GM12873 (cell line): ENCODE data around the gene MAX.

Experiments used
- TF ChIP-seq, protein P1 (sequence below): IDR thresholded peaks from 2 replicates; pipeline ENCODE4 v1.5.1; 2012; ENCODE audit warnings: low read depth, mild to moderate bottlenecking, moderate library complexity, low read length, control low read depth; ENCODE audit not compliant: insufficient read depth; ENCODE audit errors: missing control alignments

The MAX gene

DNA sequence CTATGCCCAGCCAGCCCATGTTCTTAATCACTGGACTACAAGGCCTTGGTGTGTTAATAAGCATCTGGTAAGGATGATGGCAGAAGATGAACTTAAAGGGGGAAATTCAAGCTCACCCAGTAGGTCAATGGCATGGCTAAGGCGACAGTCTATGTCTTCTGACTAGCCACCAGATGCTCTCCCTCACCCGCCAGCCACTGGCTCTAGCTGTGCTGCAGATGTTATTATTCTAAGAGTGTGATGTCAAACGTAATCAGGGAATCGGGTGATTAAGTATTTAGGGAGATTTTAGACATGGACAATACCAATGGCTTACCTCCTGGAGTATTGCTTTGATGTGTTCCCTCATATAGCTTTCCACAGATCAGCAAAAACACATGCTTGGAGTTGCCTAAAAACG is 39.2 kb upstream of the MAX start:
- TF ChIP-seq, protein P1, sequence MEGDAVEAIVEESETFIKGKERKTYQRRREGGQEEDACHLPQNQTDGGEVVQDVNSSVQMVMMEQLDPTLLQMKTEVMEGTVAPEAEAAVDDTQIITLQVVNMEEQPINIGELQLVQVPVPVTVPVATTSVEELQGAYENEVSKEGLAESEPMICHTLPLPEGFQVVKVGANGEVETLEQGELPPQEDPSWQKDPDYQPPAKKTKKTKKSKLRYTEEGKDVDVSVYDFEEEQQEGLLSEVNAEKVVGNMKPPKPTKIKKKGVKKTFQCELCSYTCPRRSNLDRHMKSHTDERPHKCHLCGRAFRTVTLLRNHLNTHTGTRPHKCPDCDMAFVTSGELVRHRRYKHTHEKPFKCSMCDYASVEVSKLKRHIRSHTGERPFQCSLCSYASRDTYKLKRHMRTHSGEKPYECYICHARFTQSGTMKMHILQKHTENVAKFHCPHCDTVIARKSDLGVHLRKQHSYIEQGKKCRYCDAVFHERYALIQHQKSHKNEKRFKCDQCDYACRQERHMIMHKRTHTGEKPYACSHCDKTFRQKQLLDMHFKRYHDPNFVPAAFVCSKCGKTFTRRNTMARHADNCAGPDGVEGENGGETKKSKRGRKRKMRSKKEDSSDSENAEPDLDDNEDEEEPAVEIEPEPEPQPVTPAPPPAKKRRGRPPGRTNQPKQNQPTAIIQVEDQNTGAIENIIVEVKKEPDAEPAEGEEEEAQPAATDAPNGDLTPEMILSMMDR: no peak

DNA sequence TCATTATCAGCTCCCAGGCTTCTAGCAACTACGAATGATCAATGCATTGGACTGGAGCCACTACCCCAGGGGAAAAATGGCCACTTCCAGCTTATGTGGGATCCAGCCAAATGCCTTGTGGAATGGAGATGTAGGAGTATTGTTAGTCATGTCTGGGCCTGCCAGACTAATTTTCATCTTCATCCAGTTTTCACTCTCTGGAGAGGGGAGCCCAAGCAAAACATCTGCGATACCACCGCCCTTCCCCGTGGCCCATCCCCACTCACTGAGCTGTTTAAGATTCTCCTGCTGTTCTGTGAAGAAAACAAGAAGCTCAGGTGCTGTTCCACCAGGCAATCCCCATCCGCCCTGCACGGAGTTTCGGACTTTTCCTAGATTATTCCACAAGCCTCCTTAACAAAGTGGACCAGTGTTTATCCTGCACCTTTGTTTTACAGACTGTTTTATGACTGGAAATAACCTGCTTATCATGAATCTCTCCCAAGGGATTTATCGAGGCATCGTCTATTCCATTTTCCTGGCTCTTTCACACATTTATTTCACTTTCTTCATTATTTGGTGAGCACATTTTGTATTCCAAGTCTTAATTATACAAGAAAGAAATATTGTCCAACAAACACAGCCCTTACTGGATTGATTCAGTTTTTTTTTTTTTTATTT is 35.5 kb upstream of the MAX start:
- TF ChIP-seq, protein P1: no peak

DNA sequence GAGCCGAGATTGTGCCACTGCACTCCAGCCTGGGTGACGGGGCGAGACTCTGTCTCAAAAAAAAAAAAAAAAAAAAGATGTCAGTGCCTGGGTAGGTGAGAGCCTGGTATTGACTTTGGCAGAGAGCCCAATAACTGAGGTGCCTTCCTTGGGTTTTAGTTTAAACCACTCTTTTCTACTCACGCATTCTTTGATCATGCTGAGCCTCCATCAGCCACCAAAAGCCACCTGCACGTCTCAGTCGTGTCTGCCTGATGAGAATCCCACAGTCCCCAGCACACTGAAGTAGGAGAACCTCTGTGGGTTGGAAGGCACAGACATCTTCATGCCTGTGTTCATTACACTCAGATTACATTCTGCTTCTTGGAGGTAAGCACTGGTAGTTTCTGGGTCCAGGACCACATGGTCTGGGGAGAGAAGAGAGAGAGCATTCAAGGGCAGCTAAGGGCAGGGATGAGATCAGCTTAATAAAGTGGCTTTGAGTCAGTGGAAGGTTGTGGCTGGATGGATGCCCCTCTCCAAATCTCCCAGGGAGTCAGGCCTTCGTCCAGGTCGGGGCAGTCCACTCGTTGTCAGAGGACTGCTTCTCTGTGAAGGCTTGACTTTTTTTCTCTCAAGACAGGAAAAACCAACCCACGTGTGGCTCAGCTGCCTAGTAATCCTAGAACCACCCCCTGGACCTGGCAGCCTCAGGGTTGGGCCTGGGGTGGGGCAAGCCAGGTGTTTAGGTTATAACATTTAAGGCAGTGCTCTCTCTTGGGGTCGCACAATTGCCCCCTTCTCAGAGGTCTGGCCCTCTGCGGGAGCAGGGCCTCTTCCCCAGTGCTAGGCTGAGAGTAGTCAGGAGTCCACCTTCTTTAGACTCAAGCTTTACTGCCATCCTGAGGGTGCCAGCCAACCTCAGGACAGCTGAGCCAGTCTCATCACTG is 32.6 kb upstream of the MAX start:
- TF ChIP-seq, protein P1: no peak

DNA sequence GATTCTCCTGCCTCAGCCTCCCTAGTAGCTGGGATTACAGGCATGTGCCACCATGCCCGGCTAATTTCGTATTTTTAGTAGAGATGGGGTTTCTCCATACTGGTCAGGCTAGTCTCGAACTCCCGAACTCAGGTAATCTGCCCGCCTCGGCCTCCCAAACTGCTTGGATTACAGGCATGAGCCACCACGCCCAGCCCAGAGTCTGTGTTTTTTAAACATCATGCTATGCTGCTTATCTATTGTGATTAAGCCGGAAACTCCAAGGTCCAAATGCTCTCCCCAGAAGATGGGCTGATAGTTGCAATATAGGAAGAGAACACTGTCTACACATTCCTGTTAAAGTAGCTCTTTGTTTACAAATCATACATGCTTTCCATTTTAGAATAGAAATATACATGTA is 30.5 kb upstream of the MAX start:
- TF ChIP-seq, protein P1: no peak

DNA sequence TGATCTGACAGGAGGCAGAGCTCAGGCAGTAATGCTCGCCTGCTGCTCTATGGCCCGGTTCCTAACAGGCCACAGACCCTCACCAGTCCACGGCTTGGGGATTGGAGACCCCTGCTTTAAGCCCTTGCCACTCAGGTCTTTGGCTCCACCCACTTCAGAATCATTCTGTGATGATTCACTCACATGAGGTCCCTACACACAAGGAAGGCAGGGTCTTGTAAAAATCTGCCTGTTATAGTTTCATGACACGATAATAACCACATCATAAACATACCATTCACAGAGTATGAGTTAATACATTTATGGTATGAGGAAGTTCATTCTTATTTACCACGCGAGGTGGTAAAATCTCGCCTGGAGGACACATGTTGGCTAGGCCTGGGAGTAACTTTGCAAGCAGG is 29.0 kb upstream of the MAX start:
- TF ChIP-seq, protein P1: no peak

DNA sequence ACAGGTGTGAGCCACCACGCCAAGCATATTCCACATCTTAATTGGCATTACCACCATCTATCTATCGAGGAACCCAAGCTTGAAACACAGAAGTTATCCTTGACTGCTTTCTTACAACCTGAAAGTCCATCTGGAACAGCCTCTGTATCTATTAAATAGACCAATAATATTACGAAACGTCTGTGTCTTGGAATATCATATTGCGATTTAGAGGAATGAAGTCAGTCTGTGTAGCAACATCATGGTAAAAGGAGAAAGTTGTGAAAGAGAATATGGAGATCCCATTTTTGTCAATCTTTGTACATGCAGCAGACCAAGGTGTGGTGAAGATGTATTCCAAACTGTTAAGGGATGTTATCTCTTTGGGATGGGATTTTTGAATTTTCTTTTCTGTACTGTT is 25.8 kb upstream of the MAX start:
- TF ChIP-seq, protein P1: no peak
